Gastrocnemius medialis (tissue), 4 donors: ENCODE results near the gene DISC1. TPM values are rescaled to one million over a fixed set of nuclear protein-coding genes. Genes with fewer than 3 reads are reported as not detected.
A peak's percentile ranks its signal among the peaks of the same experiment; 100 is the strongest.

Source experiments
- ATAC-seq, 2 donors: fragments of 150-250 bp; one replicate each; pipeline ENCODE4 v1.9.1; 2016
- DNase-seq, 2 donors: peaks; one replicate each; pipeline ENCODE4 v3.0.0-alpha.2; 2019
- H3K27ac ChIP-seq, 4 donors: fragments of 200-600 bp; sonication (generic); 1 replicate in 1 of 4; 2 replicates in 3 of 4; pipeline ENCODE4 v1.5.1; 2016 to 2018; ENCODE audit warnings: mild to moderate bottlenecking in 2 of 4, moderate library complexity in 1 of 4
- H3K27me3 ChIP-seq, 3 donors: fragments of 200-600 bp; sonication (generic) in 2 of 3; 1 replicate in 1 of 3; 2 replicates in 2 of 3; pipeline versions ENCODE4 v1.5.1 to v1.6.0; 2016 to 2019; ENCODE audit warnings: mild to moderate bottlenecking in 1 of 3, moderate library complexity in 1 of 3
- H3K36me3 ChIP-seq, 2 donors: fragments of 200-600 bp; sonication (generic) in 1 of 2; one replicate each; pipeline ENCODE4 v1.5.1; 2017 to 2018
- H3K4me1 ChIP-seq, 2 donors: fragments of 200-600 bp; sonication (generic) in 1 of 2; one replicate each; pipeline ENCODE4 v1.5.1; 2016 to 2017; ENCODE audit warnings: mild to moderate bottlenecking in 2 of 2
- H3K4me3 ChIP-seq, 4 donors: fragments of 200-600 bp; sonication (generic) in 3 of 4; 1 replicate in 1 of 4; 2 replicates in 3 of 4; pipeline ENCODE4 v1.5.1; 2016 to 2019; ENCODE audit warnings: mild to moderate bottlenecking in 2 of 4
- H3K9me3 ChIP-seq, 3 donors: fragments of 200-600 bp; sonication (generic) in 2 of 3; 1 replicate in 1 of 3; 2 replicates in 2 of 3; pipeline ENCODE4 v1.5.1; 2016 to 2019
- CTCF ChIP-seq, 5 experiments: fragments of 450-650 bp in 3 of 5; fragments of 200-600 bp in 2 of 5; sonication (generic) in 2 of 5; IDR thresholded peaks in 4 of 5; conservative IDR thresholded peaks in 1 of 5; 1 replicate in 4 of 5; 2 replicates in 1 of 5; pipeline ENCODE4 v1.5.1; 2016 to 2019; ENCODE audit warnings: antibody characterized with exemption in 5 of 5, mild to moderate bottlenecking in 3 of 5, moderate library complexity in 3 of 5
- POLR2A ChIP-seq, 2 donors: fragments of 450-650 bp; IDR thresholded peaks; one replicate each; pipeline ENCODE4 v1.6.1; 2017; ENCODE audit warnings: antibody characterized with exemption in 2 of 2, mild to moderate bottlenecking in 2 of 2, moderate library complexity in 2 of 2
- in situ Hi-C, 4 donors: fragments of 200-750 bp; cut with MboI; loops; one replicate each; pipeline versions ENCODE4 v1.15.0 to v1.8.0; 2017; ENCODE audit warnings: low sequenced_read_pairs in 4 of 4
- intact Hi-C: fragments of 100-400 bp; cut with DNase I; formaldehyde crosslinking; loops from one replicate; pipeline ENCODE4 v1.15.1; 2023; ENCODE audit warnings: low total_unique reads
- total RNA-seq, 4 donors: library from RNA; depleted of rRNA; stranded (reverse); fragments of >200 nt; gene quantifications; one replicate each; pipeline versions ENCODE4 v1.1.0 to v1.2.3, GENCODE V29; 2016

Gene DISC1
- 1 to 10 TPM; 2.3 to 5.8 (median 2.6) TPM for total RNA-seq

- H3K27me3 ChIP-seq: no peaks in the 10 kb centered on the region
- H3K27ac ChIP-seq: peak within 1 kb of the TSS; percentile 75 to 80 (median 79)
- no peaks in the 10 kb centered on the region for H3K36me3 ChIP-seq
- intact Hi-C loops: no loop called here
- ATAC-seq: peak; percentile 56 to 74
- in situ Hi-C loops: no loop called here
- peak within 1 kb of the TSS; percentile 65 to 81 (median 72) for H3K4me3 ChIP-seq
- H3K9me3 ChIP-seq: no peaks in the 10 kb centered on the region
- peak; percentile 55 to 59 for DNase-seq
- TF ChIP-seq POLR2A (IDR thresholded peaks at IDR 0.05) (peak; percentile 27 to 30), CTCF (IDR thresholded peaks at IDR 0.05 in 4 of 5, conservative IDR thresholded peaks at IDR 0.05 in 1 of 5) (no peak)
- H3K4me1 ChIP-seq: peaks cover 5 to 24% of the 10 kb centered on the region in 2 donors
These were observed at the start of gene DISC1 for GRCh38 chr1:231626535-231626950. DISC1 (plus strand) TSS chr1:231626790; CDS start chr1:231626868, 78 bp downstream.

- in situ Hi-C loops: no loop called here
- no peak for DNase-seq
- Histone ChIP-seq H3K4me1 (no peaks in the 10 kb centered on the region), H3K27me3 (no peaks in the 10 kb centered on the region), H3K4me3 (no peak overlapping the region), H3K27ac (no peak overlapping the region), H3K36me3 (no peaks in the 10 kb centered on the region), H3K9me3 (no peaks in the 10 kb centered on the region)
- no peak for TF ChIP-seq CTCF (IDR thresholded peaks at IDR 0.05 in 4 of 5, conservative IDR thresholded peaks at IDR 0.05 in 1 of 5)
- no peak for TF ChIP-seq POLR2A (IDR thresholded peaks at IDR 0.05)
- intact Hi-C loops: no loop called here
- no peak for ATAC-seq
These were observed 49.5 kb upstream of the DISC1 start for GRCh38 chr1:231576804-231577718.

- H3K4me3 ChIP-seq: no peak overlapping the region
- in situ Hi-C loops (no loop called here), intact Hi-C loops (loop anchor here (5.0 kb wide), 1 partner anchor 44 kb away; no protein-coding TSS in a partner anchor)
- no peaks in the 10 kb centered on the region for H3K36me3 ChIP-seq
- H3K9me3 ChIP-seq: no peaks in the 10 kb centered on the region
- no peaks in the 10 kb centered on the region for H3K4me1 ChIP-seq
- no peaks in the 10 kb centered on the region for H3K27me3 ChIP-seq
- no peak overlapping the region for H3K27ac ChIP-seq
- no peak for DNase-seq
- no peak for ATAC-seq
- TF ChIP-seq POLR2A (IDR thresholded peaks at IDR 0.05) (no peak), CTCF (IDR thresholded peaks at IDR 0.05 in 4 of 5, conservative IDR thresholded peaks at IDR 0.05 in 1 of 5) (no peak)
These were observed 45.7 kb upstream of the DISC1 start for GRCh38 chr1:231580874-231581273.

- Histone ChIP-seq H3K9me3 (no peaks in the 10 kb centered on the region), H3K27ac (no peak overlapping the region), H3K36me3 (no peaks in the 10 kb centered on the region), H3K27me3 (no peaks in the 10 kb centered on the region), H3K4me1 (no peaks in the 10 kb centered on the region), H3K4me3 (no peak overlapping the region)
- TF ChIP-seq POLR2A (IDR thresholded peaks at IDR 0.05) (no peak), CTCF (IDR thresholded peaks at IDR 0.05 in 4 of 5, conservative IDR thresholded peaks at IDR 0.05 in 1 of 5) (no peak)
- DNase-seq: no peak
- no peak for ATAC-seq
- intact Hi-C loops (loop anchor here (5.0 kb wide), 1 partner anchor 45 kb away; no protein-coding TSS in a partner anchor), in situ Hi-C loops (no loop called here)
These were observed 44.7 kb upstream of the DISC1 start for GRCh38 chr1:231581859-231582258.
